COR-L47 (cell line): ENCODE results near the gene DIP2B.

Source experiments
- DNase-seq: peaks from one replicate; lab custom pipeline; 2025; lab: John Stamatoyannopoulos, UW

DIP2B gene

DNA sequence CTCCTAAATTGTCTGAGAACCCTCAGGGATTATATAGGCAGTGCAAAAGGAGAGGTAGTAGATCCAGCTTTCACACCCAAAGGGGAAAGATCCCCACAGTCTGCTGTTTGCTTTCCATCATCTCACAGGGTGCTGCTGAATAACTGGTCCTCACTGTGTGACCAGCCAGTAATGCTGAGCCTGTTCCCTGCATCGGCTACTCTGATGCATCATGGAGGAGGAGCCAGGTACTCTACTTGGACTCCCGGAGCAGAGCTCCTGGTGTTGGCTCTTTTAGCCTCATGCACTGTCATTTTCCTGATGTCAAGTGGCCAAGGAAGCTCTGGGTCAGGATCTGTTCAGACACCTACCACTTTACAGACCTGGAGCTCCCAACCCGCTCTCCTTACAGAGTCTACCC, 131.7 kb downstream of the DIP2B start:
- no peak for DNase-seq

DNA sequence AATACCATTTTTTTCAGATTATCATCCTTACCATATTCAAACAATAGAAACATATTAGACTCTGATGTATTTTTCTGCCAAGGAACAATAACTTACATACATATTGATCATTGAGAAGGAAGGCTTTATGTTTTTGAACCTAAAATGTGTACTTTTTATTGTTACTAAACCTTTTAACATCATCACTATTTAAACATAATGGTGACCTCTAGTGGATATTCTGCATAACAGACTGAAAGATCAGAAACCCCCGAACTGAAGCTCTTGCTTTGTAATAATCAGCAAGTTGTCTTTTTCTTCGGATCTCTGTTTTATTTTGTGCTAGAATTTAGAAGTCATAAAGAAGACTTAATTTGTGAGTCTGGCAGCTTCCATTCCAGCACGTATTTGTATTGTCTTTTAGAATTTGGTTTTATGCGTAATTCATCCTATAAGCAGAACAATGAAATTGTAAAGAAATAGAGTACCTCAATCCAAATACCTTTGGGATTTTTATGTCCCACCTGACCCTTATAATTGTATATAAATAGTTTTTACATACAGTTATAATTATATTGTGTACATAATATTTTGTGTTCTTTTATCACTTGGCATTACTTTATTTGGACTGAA, 133.2 kb downstream of the DIP2B start:
- peak; percentile 32 for DNase-seq

DNA sequence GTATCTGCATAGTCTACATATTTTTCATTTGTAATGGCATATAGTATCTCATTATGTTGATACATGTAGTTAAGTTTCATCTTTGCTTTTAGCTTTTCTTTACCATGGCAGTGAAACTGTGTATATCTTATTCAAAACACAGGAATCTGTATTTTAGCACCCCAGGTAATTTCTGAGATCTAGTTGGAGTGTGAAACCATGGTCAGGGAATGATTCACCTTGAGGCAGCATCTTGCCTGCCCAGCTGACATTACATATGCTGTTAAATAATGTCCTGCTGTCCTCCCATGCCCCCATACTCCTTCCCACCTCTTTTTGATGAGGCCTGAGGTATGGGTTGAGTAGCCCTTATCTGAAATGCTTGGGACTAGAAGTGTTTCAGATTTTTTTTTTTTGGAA, 133.7 kb downstream of the DIP2B start:
- DNase-seq, result no peak

DNA sequence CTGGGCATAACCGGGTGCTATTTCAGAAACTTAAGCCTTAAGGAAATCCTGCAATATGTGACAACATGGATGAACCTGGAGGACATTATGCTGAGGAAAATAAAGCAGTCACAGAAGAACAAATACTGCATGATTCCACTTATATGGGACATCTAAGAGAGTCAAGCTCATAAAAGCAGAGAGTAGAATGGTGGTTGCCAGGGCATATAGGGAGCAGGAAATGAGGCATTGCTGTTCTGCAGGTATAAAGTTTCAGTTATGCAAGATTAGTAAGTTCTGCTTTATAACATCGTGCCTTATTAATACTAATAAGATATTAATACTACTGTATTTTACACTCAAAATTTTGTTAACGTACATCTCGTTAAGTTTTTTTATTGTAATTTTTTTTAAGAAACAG, 134.9 kb downstream of the DIP2B start:
- no peak for DNase-seq

DNA sequence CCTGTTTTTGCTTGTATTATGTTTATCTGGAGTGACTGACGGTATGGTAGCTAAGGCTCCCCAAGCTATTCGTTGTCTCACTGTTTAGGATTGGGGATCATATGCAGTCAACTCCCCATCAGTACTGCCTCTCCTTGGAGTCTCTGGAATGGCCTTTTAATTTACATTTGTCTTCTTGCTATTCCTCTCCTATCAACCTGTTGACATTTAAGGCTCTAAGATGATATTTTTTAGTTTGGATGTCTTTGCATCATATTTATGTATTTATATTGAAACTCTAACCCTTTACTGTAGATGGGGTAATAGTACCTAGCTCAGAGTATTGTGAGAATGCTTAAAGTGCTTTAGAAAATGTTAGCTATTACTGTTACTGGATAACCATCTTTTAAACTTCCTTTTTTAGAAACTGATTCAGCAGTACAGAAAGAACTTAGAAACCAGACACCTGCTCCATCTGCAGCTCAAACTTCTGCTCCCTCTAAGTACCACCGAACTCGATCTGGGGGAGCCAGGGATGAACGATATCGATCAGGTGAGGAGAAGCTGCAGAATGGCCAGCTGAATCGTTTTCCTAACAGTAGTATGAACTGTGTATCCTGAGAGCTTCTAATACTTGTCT, 135.6 kb downstream of the DIP2B start:
- DNase-seq, result no peak

DNA sequence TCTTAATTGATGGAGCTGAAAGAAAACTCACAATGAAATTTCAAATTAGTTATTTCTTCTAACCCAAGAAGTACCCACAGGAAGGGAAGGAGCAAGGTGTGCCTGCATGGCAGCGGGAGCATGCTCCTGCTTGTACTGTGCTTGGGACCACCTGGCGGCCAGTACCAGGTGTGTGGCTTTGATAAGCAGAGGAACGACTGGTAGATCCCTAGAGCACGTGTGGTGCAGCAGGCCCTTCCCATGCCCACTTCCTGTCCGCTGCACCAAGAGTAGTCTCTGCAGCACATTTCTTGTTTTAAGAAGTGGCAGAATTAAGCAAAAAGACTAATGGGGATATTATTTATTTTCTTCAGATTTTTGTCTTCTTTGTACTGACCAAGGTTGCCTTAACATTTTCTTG, 136.8 kb downstream of the DIP2B start:
- DNase-seq, result no peak

DNA sequence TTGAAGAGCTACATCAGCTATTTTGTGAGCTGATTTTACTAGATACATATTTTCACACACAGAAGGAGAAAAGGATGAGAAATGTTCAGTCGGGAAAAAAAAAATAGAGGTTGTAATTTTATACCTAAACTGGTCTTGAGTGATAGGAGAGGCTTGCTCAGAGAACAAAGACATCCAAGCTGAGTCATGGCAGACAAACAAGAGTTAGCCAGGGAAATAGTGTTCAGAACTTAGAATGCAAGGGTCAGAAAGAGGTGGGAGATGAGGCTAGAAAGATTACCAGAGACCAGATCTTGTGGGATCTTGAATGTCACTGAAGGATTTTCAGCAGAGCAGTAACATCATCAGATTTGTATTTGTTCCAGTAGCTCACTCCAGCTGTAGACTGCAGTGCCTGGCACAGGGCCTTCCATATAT, 137.3 kb downstream of the DIP2B start:
- DNase-seq, result no peak

DNA sequence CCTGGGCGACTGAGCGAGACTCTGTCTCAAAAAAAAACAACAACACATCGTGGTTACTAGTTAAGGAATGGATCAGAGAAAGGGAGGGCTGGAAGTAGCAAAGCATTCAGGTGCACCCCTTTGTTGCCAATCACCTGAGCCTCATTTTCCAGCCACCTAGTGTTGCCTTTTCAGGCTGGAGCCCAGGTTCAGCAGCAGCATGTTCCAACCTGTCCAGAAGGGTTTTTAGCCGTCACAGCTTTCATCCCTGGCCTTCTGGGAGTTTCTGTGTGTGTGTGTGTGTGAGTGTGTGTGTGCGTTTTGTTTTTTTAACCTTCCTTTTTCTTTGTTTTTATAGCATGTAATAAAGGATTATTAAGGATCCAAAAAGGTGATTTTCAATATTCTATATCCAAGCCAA, 138.0 kb downstream of the DIP2B start:
- no peak for DNase-seq

DNA sequence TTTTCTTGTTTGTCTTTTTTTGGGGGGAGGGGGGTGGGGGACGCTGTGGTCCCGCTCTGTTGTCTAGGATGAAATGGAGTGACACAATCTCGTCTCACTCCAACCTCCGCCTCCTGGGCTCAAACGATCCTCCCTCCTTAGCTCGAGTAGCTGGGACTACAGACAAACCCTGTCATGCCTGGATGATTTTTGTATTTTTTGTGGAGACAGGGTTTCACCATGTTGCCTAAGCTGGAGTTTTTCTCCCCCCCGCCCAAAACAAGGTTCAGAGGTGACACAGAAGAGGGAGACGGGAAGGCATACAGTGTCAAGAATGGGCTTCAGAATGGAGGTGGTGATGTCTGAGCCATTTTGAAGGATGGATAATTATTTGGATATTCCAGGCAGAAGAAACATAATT, 142.2 kb downstream of the DIP2B start:
- DNase-seq, result no peak

DNA sequence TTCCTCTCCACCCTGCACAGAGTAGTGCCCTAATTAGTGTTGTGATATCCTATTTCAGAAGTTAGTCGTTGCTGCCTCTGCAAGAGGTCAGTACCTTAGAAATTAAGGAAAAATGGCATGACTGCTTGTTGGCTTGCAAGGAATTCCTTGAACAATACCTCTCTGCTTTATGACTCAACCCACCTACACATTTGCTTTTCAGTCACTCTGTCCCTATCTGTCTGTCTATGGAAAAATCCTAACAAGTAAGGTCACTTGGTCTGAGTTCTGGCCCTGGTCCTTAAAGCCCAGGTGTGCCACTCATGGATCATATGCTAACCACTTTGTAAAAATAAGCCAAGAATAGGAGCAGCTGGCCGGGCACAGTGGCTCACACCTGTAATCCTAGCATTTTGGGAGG, 142.7 kb downstream of the DIP2B start:
- no peak for DNase-seq

DNA sequence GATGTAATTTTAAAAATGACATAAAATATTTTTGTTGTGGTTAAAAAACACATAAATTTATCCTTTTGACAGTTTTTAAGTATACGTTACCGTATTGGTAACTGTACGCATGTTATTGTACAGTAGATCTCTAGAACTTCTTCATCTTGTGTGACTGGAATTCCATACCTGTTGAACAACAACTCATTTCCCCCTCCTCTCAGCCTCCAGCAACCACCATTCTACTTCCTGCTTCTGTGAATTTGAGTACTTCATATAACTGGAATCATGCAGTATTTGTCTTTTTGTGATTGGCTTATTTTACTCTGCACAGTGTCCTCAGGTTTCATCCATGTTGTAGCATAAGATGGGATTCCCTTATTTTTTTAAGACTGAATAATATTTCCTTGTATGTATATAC, 145.5 kb downstream of the DIP2B start:
- DNase-seq, result no peak

DNA sequence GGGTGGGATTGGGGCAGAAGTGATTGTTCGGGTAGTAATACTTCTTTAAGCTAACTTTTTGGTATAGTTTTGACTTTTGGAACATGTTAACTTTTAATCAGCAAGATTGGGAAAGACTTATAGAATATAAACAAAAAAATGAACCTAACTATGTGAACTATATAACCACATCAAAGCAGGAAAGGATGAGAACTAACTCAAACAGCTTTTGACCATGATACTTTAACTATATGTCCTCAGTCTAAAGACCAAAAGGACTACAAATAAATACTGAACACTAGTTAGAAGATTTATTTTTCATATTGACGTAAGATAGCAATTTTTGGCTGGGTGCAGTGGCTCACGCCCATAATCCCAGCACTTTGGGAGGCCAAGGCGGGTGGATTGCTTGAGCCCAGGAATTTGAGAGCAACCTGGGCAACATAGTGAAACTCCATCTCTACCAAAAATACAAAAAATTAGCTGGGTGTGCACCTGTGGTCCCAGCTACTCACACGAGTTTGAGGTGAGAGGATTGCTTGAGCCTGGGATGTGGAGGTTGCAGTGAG, 150.7 kb downstream of the DIP2B start:
- DNase-seq, result no peak

DNA sequence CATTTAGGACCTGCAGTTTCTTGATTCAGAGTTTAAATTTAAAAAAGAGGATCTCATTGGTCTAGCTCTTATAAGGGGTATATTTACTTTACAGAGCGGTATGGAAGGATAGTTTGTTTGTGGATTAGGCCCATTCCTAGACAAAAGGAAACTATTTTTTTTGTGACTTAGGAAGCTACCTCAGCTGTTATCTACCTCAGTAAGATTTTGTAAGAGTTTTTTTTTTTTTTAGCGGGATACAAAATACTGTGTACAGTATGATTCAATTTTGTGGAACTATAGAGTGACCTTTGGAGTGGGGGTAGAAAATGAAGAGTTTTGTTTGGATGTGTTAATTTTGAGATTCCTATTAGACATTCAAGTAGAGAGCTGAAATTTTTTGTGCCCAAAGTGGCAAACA, 154.5 kb downstream of the DIP2B start:
- DNase-seq, result no peak

DNA sequence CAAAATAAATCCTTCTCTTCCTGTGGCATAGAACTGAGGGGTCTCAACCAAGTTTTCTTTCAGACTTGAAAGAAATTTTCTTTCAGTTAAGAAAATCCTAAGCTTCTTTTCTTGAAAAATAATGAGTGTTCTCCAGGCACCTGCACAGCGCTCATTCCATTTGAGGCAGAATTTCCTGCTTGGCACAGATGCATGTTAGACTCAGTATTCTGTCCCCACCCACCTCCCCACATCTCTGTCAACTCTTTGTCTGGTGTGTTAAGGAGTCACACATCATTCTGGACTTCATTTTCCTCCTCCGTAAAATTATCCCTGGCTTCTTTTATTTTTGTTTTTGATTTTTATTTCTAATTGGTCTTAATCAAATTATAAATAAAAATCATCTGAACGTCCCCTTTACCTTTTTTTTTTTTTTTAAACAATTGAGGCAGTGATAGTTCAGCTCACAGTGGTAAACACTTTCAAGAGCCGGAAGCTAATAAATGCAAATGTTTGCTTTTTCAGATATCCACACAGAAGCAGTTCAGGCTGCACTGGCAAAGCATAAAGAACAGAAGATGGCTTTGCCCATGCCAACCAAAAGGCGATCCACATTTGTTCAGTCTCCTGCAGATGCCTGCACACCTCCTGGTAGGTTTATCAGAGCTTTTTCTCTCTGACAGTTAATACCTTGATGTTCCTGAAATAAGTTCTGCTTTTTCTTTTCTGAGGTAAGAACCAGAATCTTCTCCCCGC, 155.1 kb downstream of the DIP2B start:
- no peak for DNase-seq

DNA sequence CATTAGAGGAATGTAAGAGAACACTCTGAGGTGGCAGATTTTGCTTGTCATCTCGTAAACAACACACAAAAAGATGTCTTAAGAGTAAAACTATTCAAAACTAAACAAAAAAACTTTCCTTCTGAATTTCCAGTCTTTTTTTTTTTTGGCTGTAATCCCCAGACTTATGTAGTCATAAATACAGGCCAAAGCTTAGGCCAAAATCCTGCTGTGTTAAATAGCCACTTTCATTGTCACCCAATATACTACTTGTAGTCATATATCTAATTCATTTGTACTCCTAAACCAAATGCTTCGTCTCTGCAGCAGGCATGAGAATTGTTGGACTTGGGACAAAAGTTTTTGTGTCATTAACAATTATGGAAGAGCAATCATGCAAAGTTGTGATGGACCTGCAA, 155.6 kb downstream of the DIP2B start:
- DNase-seq, result peak; percentile 8

DNA sequence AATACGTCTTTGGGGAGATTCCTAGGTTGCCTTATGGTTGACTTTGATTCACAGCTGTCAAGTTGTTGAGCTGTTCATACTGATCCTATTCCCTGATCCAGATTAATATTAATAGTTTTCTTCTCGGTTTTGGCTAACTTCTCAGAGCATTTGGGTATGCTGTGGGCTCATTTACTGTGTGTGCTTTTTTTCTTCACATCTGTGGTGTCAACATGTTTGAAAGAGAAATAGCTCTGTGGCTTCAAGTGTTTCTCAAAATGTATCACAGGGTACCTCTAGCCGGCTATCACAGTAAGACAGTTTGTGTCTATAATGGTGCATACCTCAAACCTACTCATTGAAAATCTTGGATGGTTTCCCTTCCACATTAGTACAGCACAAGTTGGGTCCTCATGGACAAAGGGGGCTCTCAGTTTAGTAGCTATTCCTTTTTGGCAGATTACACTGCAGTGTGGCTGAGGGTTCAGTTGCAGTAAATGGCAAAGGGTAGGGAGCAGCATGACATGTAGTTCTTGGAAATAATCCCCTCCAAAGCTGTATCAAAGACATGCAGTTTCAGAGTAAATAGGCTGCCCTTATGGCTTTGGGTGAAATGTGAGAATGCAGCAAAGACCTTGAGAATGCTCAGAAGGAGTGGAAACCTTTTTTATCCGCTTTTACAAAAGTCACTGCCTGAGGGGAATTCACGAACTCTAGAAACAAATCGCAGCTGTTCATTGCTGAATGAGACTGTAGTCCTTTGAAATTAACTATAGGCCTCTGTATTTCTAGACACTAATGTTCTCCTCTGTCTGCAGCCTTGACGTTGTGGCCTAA, 156.7 kb downstream of the DIP2B start:
- no peak for DNase-seq

DNA sequence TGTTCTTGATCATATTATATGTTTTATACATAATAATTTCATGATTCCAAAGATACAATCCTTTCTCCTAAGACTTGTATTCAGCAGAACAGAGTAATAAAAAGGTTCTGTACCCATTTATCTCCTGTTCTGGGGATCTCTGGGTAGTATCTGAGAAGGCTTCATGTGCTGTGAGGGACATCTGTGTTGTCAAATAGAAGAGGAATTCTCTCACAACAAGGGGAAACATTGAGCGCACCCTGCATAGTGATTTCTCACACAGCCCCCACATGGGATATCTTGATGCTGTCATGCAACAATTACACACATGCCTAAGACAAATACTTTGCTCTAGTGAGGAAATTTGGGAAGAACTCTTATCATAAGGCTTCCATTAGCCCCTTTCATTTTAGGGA, 157.3 kb downstream of the DIP2B start:
- DNase-seq, result no peak

DNA sequence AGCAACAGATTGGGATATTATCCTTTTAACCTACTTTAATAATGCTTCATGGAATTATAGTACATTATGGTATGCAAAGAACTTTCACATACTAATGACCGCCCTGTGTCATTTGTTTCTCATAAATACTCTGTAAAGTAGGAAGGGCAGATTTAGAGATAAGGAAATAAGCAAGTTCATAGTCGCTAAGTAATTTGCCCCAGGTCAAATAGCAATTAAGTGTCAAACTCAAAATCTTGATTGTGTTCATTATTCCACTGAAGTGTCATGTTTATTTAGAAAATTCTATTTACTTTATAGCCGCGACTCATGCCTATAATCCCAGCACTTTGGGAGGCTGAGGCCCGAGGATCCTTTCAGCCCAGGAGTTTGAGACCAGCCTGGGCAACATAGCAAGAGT, 160.4 kb downstream of the DIP2B start:
- DNase-seq, result no peak

DNA sequence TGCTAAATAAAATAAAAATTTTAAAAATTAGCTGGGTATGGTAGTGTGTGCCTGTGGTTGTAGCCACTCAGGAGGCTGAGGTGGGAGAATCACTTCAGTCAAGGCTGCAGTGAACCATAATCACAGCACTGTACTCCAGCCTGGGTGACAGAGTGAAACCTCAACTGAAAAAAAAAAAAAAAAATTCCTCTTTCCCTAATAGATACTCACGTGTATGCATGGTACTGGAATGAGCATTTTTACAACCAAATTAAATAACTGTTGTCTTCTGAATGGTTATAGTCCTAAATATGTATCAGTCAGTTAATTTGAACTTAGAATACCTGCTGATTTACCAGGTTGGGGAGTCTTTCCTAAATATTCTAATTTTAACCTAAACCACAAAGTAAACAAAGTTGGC, 160.8 kb downstream of the DIP2B start:
- no peak for DNase-seq

DNA sequence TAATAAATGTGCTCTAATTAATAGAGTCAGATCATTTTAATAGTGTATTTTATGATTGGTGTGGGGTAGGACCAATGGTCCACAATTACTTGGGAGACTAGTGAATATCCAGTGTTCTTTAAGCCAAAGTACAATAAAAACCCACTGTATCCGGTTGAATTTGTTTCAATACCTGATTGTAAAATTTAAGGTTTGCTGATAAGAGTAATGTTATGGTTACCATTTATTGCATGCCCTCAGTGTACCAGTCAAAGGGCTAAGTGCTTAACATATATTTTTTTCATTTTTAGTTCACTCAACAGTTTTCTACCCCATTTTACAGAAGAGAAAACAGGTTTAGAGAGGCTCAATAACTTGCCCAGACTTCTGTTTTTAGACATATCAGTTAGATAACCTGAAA, 161.2 kb downstream of the DIP2B start:
- no peak for DNase-seq

DNA sequence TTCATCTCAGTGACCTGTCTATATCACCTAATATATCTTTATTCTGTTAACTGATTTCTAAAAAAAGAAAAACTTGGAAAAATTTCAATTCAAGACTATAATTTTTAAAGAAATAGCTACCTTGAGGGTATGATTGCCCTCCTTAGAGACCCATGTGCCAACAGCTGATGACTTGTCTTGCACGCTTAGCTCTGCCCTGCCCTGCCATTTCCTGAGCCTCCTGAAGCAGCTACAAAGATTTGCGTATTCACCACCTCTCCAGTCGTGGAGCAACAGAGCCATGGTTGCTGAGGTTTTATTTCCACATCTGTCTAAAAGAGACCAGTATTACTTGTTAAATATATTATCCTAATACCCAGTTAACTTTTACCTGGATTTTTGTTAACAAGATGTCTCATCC, 167.4 kb downstream of the DIP2B start:
- no peak for DNase-seq

DNA sequence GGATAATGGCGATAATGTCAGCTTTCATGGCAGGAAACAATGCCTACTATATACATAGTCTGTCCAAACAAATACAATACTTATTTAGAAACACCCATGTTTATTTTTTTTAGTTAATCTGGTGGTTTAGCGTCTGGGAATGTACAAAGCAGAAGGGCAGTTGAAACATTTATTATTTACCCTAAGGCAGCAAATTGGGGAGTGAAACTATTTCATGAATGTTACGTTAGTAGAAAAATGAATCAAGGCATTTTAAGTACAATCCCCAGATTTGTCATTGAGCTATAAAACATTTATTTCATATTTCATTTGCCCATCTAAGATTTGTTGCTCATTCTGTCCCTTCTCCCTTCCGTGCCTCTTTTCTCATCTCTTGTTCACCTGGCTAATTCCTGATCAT, 172.0 kb downstream of the DIP2B start:
- no peak for DNase-seq

DNA sequence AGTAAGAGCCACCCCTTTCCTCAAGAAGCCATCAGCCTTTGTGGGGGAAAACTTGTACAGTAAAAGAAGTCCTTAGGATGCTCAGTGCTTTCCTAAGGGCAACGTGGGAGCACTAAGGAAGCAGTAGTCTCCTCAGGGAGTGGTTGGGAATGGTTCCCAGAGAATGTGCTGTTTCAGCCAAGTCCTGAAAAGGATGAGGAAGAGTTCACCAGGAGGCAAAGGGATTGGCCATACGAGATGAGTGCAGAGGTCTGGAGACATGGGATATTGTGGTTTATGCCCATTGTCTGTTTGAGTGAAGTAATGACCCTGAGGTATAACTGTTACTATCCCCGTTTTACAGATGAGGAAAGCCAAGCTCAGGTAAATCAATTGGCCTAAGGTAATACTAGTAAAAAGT, 173.1 kb downstream of the DIP2B start:
- no peak for DNase-seq
